ENCODE measurements around the gene BANP.
"Not testable (repeated sequence)": the region's sequence is repeated elsewhere in the genome, so short reads cannot be mapped to it uniquely, and the experiment has no call there.

BANP gene

GRCh38 chr16:87996962-87997880 lies 46.0 kb downstream of the BANP start:
- no peak for DNase-seq

- not testable (repeated sequence) for DNase-seq
These were observed 47.1 kb downstream of the BANP start for GRCh38 chr16:87998184-87998793.

- DNase-seq = not testable (repeated sequence)
These were observed 47.8 kb downstream of the BANP start for GRCh38 chr16:87998992-87999391.

- DNase-seq = no peak
These were observed 51.0 kb downstream of the BANP start for GRCh38 chr16:88002211-88002610.

GRCh38 chr16:88002749-88003148 lies 51.5 kb downstream of the BANP start:
- no peak for DNase-seq

GRCh38 chr16:88003316-88003715 lies 52.1 kb downstream of the BANP start:
- DNase-seq = no peak

GRCh38 chr16:88003736-88004135 lies 52.5 kb downstream of the BANP start:
- no peak for DNase-seq

GRCh38 chr16:88004391-88004790 lies 53.2 kb downstream of the BANP start:
- no peak for DNase-seq

- no peak for DNase-seq
These were observed 53.9 kb downstream of the BANP start for GRCh38 chr16:88005181-88005581.

GRCh38 chr16:88005968-88006367 lies 54.7 kb downstream of the BANP start:
- no peak for DNase-seq

GRCh38 chr16:88007321-88007731 lies 56.1 kb downstream of the BANP start:
- no peak for DNase-seq

GRCh38 chr16:88008840-88009239 lies 57.6 kb downstream of the BANP start:
- DNase-seq = no peak

GRCh38 chr16:88009563-88010342 lies 58.5 kb downstream of the BANP start:
- DNase-seq = no peak

- no peak for DNase-seq
These were observed 59.2 kb downstream of the BANP start for GRCh38 chr16:88010343-88010967.

- no peak for DNase-seq
These were observed 59.8 kb downstream of the BANP start for GRCh38 chr16:88010968-88011483.

GRCh38 chr16:88012360-88012759 lies 61.1 kb downstream of the BANP start:
- no peak for DNase-seq

GRCh38 chr16:88013091-88013609 lies 61.9 kb downstream of the BANP start:
- no peak for DNase-seq

GRCh38 chr16:88013766-88014251 lies 62.6 kb downstream of the BANP start:
- no peak for DNase-seq

GRCh38 chr16:88014252-88014781 lies 63.1 kb downstream of the BANP start:
- DNase-seq = no peak

- no peak for DNase-seq
These were observed 63.9 kb downstream of the BANP start for GRCh38 chr16:88014954-88015805.

- no peak for DNase-seq
These were observed 64.5 kb downstream of the BANP start for GRCh38 chr16:88015806-88016140.
